Nephron (organoid): ENCODE data around the gene DCN.
"Not testable (repeated sequence)": the region's sequence is repeated elsewhere in the genome, so short reads cannot be mapped to it uniquely, and the experiment has no call there.

Experiments used
- H3K27ac Mint-ChIP-seq, 3 experiments: 2 replicates each; pipeline ENCODE4 v1.8.0; 2020; ENCODE audit warnings: mixed read lengths in 3 of 3, mild to moderate bottlenecking in 2 of 3, moderate library complexity in 1 of 3
- H3K27me3 Mint-ChIP-seq: 2 replicates; pipeline ENCODE4 v1.8.0; 2021; ENCODE audit warnings: low read depth, mild to moderate bottlenecking, moderate library complexity, mixed read lengths
- H3K36me3 Mint-ChIP-seq: 2 replicates; pipeline ENCODE4 v1.8.0; 2020; ENCODE audit warnings: low read depth, mixed read lengths
- H3K4me1 Mint-ChIP-seq: 2 replicates; pipeline ENCODE4 v1.8.0; 2020; ENCODE audit warnings: mixed read lengths
- H3K4me3 Mint-ChIP-seq, 3 experiments: 2 replicates each; pipeline ENCODE4 v1.8.0; 2020; ENCODE audit warnings: mild to moderate bottlenecking in 3 of 3, mixed read lengths in 3 of 3, moderate library complexity in 2 of 3
- H3K9me3 Mint-ChIP-seq: 2 replicates; pipeline ENCODE4 v1.8.0; 2020; ENCODE audit warnings: mixed read lengths
- TF ChIP-seq, protein P1 (sequence below), 3 experiments: fragments of 200-600 bp; sonication (generic); IDR thresholded peaks; one replicate each; pipeline ENCODE4 v1.5.0; 2021; ENCODE audit warnings: antibody characterized with exemption in 3 of 3; ENCODE audit not compliant: unreplicated experiment in 3 of 3

Gene DCN

DNA sequence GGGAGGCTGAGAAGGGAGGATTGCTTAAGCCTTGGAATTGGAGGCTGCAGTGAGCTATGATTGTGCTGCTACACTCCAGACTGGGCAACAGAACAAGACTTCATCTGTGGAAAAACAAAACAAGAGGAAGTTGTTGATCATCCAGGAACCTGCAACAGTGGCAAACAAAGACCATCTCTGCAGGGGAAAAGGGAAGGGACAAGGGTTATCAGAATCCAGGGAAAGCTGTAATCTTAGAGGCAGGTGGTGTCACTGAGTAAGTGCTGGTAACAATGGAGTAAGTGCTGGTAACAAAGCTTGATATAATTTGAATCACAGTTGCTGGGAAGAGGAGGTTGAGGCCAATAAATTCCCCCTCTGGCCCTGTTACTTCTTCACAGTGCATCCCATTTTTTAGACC is 27.5 kb upstream of the DCN start:
- peaks cover 13% of the 10 kb centered on the region for H3K9me3 Mint-ChIP-seq
- peaks cover 22% of the 10 kb centered on the region for H3K4me1 Mint-ChIP-seq
- H3K27me3 Mint-ChIP-seq = no peaks in the 10 kb centered on the region
- peaks cover 4% of the 10 kb centered on the region for H3K36me3 Mint-ChIP-seq
- H3K4me3 Mint-ChIP-seq = no peak overlapping the region
- peak overlapping the region in 2 of 3 experiments; percentile 25 to 27 for H3K27ac Mint-ChIP-seq
- TF ChIP-seq, protein P1, sequence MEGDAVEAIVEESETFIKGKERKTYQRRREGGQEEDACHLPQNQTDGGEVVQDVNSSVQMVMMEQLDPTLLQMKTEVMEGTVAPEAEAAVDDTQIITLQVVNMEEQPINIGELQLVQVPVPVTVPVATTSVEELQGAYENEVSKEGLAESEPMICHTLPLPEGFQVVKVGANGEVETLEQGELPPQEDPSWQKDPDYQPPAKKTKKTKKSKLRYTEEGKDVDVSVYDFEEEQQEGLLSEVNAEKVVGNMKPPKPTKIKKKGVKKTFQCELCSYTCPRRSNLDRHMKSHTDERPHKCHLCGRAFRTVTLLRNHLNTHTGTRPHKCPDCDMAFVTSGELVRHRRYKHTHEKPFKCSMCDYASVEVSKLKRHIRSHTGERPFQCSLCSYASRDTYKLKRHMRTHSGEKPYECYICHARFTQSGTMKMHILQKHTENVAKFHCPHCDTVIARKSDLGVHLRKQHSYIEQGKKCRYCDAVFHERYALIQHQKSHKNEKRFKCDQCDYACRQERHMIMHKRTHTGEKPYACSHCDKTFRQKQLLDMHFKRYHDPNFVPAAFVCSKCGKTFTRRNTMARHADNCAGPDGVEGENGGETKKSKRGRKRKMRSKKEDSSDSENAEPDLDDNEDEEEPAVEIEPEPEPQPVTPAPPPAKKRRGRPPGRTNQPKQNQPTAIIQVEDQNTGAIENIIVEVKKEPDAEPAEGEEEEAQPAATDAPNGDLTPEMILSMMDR (IDR thresholded peaks at IDR 0.05; ENCODE audit: unreplicated experiment in 3 of 3) = no peak

DNA sequence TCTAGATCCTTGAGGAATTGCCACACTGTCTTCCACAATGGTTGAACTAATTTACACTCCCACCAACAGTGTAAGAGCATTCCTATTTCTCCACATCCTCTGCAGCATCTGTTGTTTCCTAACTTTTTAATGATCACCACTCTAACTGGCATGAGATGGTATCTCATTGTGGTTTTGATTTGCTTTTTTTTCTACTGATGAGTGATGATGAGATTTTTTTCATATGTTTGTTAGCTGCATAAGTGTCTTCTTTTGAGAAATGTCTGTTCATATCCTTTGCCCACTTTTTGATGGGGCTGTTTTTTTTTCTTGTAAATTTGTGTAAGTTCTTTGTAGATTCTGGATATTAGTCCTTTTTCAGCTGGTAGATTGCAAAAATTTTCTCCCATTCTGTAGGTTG is 24.7 kb upstream of the DCN start:
- not testable (repeated sequence) for H3K27ac Mint-ChIP-seq, H3K27me3 Mint-ChIP-seq, H3K4me3 Mint-ChIP-seq, H3K36me3 Mint-ChIP-seq, H3K9me3 Mint-ChIP-seq
- peaks cover 42% of the 10 kb centered on the region for H3K4me1 Mint-ChIP-seq

DNA sequence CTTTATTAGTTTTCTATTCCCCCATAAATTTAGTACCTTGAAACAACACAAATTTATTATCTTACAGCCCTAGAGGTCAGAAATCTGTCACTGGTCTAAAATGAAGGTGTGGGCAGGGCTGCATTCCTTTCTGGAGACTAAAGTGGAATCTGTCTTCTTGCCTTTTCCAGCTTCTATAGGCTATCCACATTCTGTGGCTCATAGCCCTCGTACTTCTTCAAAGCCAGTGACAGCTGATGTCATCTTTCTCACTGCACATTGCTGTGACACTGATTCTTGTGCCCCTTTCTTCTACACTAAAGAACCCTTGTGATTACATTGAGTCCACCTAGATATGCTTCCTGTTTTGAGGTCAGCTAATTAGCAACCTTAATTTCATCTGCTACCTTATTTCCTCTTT is 23.2 kb upstream of the DCN start:
- H3K27ac Mint-ChIP-seq = peak overlapping the region; percentile 72 to 92 (median 86)
- peaks cover 10% of the 10 kb centered on the region for H3K9me3 Mint-ChIP-seq
- H3K27me3 Mint-ChIP-seq = no peaks in the 10 kb centered on the region
- TF ChIP-seq, protein P1 (IDR thresholded peaks at IDR 0.05; ENCODE audit: unreplicated experiment in 3 of 3) = no peak
- peaks cover 39% of the 10 kb centered on the region for H3K4me1 Mint-ChIP-seq
- no peak overlapping the region for H3K4me3 Mint-ChIP-seq
- H3K36me3 Mint-ChIP-seq = peaks cover 4% of the 10 kb centered on the region

DNA sequence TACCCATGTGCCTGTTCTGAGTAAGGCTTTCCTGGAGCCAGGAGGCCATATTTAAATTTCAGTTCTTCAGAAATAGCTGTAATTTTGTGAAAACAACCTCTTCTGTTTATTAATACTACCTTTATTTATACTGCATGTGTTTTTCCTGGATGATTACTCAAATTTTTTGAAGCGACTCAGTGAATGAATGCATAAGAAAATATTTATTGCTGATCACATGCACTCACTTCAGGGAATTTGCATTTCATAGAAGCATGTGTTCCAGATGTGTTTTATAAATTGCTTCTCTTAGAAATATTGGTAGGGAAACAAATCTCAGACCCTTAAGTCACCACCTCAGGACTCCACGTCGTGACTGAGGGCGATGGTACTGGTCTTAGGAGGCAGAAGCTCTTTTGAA is 21.8 kb upstream of the DCN start:
- Mint-ChIP-seq H3K36me3 (peaks cover 7% of the 10 kb centered on the region), H3K4me1 (peaks cover 39% of the 10 kb centered on the region), H3K27ac (peak overlapping the region; percentile 20 to 72 (median 37)), H3K27me3 (no peaks in the 10 kb centered on the region), H3K9me3 (peaks cover 15% of the 10 kb centered on the region), H3K4me3 (no peak overlapping the region)
- TF ChIP-seq, protein P1 (IDR thresholded peaks at IDR 0.05; ENCODE audit: unreplicated experiment in 3 of 3) = no peak

DNA sequence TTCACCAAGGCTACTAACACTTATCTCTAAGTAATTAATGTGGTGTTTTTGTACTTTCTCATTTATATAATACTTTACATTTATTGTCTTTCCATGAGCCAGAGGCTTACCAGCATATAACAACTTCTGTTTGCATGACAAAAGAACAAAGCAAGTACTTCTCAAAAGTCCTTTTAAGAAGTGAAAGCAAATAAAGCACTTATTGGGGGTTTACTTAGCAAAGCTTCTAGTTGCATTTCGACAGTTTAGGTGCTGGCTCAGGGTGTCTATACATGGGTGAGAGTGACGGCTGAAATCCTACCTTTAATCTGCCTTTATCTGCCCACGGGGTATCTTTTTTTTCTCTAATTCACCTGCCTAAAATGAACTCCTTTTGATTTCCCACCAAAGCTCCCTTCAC is 21.0 kb upstream of the DCN start:
- Mint-ChIP-seq H3K27me3 (no peaks in the 10 kb centered on the region), H3K9me3 (peaks cover 21% of the 10 kb centered on the region), H3K4me1 (peaks cover 39% of the 10 kb centered on the region), H3K4me3 (no peak overlapping the region), H3K27ac (peak overlapping the region; percentile 57 to 74 (median 72)), H3K36me3 (peaks cover 9% of the 10 kb centered on the region)
- TF ChIP-seq, protein P1 (IDR thresholded peaks at IDR 0.05; ENCODE audit: unreplicated experiment in 3 of 3) = no peak

DNA sequence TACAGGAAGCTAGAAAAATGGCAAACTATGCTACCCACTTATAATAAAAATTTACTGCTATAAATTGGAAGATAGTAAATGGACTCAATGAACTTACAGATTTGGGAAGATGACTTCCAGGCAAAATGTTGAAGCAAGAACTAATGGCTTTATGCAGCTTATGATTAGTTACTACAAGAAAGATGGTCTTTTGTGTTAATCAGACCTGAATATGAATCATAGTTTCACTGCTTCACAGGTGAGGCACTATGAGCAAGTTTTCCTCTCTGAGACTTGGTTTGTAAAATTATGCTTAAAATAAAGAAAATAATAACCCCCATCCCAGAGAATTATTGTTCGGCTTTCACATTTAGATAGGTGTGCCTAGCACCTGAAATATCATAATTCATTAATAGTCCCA is 19.8 kb upstream of the DCN start:
- peaks cover 5% of the 10 kb centered on the region for H3K36me3 Mint-ChIP-seq
- peaks cover 21% of the 10 kb centered on the region for H3K9me3 Mint-ChIP-seq
- peaks cover 39% of the 10 kb centered on the region for H3K4me1 Mint-ChIP-seq
- no peaks in the 10 kb centered on the region for H3K27me3 Mint-ChIP-seq
- H3K4me3 Mint-ChIP-seq = no peak overlapping the region
- H3K27ac Mint-ChIP-seq = peak overlapping the region in 2 of 3 experiments; percentile 27 to 43
- TF ChIP-seq, protein P1 (IDR thresholded peaks at IDR 0.05; ENCODE audit: unreplicated experiment in 3 of 3) = no peak
